ENCODE data around the gene KLHL18. TPM values are rescaled to one million over a fixed set of nuclear protein-coding genes. Genes with fewer than 3 reads are reported as not detected.

The KLHL18 gene
- total RNA-seq, 2 experiments from 2014 or later, result 13.1 to 28.6 TPM

GRCh38 chr3:47340866-47341265 is 58.1 kb downstream of the KLHL18 start:
- TF ChIP-seq EZH2phosphoT487 (IDR thresholded peaks at IDR 0.05; ENCODE audit: borderline replicate concordance, low read depth, low read length), result no peak
- no peak for TF ChIP-seq CTCF (conservative IDR thresholded peaks at IDR 0.05; ENCODE audit: low read length)
- intact Hi-C loops (cut with micrococcal nuclease; ENCODE audit: unreplicated experiment), result no loop called here
- Histone ChIP-seq H3K79me2 (ENCODE audit: insufficient read depth, low read depth, low read length) (no peaks in the 10 kb centered on the region), H3K9me2 (ENCODE audit: insufficient read depth, low read length) (no peaks in the 10 kb centered on the region), H2AFZ (ENCODE audit: low read length) (no peak overlapping the region), H3K4me1 (ENCODE audit: insufficient read depth, low read length, poor library complexity, severe bottlenecking) (peaks cover 3% of the 10 kb centered on the region), H3K4me3 (ENCODE audit: low read depth, low read length, poor library complexity, severe bottlenecking) (no peak overlapping the region), H3K9me3 (ENCODE audit: low read length) (no peaks in the 10 kb centered on the region), H3K36me3 (ENCODE audit: insufficient read depth, low read length) (peaks cover 90% of the 10 kb centered on the region), H3K4me2 (ENCODE audit: low read length) (no peak overlapping the region), H4K20me1 (ENCODE audit: insufficient read depth, low read length) (no peaks in the 10 kb centered on the region), H3K27ac (ENCODE audit: low read depth, low read length, poor library complexity, severe bottlenecking) (no peak overlapping the region)
- DNase-seq (ENCODE audit: low spot score), result no peak
- POLR2A ChIA-PET, result interaction anchor here (0.6 to 0.7 kb wide), 3 partner anchors 23 to 346 kb away, joined by 3 to 4 read pairs (median 3); no protein-coding TSS in a partner anchor
- no TSS peak for BruUV-seq (replicated peaks)
- CTCF ChIA-PET (ENCODE audit: unreplicated experiment), result no interaction called here

GRCh38 chr3:47342151-47342550 is 59.4 kb downstream of the KLHL18 start:
- no peak overlapping the region for H3K4me2 ChIP-seq (ENCODE audit: low read length)
- intact Hi-C loops (cut with micrococcal nuclease; ENCODE audit: unreplicated experiment), result no loop called here
- H2AFZ ChIP-seq (ENCODE audit: low read length), result no peak overlapping the region
- H3K36me3 ChIP-seq (ENCODE audit: insufficient read depth, low read length), result peaks cover 85% of the 10 kb centered on the region
- no peak for DNase-seq (ENCODE audit: low spot score)
- H4K20me1 ChIP-seq (ENCODE audit: insufficient read depth, low read length), result no peaks in the 10 kb centered on the region
- H3K27ac ChIP-seq (ENCODE audit: low read depth, low read length, poor library complexity, severe bottlenecking), result no peak overlapping the region
- no peak overlapping the region for H3K4me3 ChIP-seq (ENCODE audit: low read depth, low read length, poor library complexity, severe bottlenecking)
- no peaks in the 10 kb centered on the region for H3K79me2 ChIP-seq (ENCODE audit: insufficient read depth, low read depth, low read length)
- BruUV-seq (replicated peaks), result no TSS peak
- peaks cover 16% of the 10 kb centered on the region for H3K4me1 ChIP-seq (ENCODE audit: insufficient read depth, low read length, poor library complexity, severe bottlenecking)
- CTCF ChIA-PET (ENCODE audit: unreplicated experiment), result no interaction called here
- TF ChIP-seq EZH2phosphoT487 (IDR thresholded peaks at IDR 0.05; ENCODE audit: borderline replicate concordance, low read depth, low read length) (no peak), CTCF (conservative IDR thresholded peaks at IDR 0.05; ENCODE audit: low read length) (no peak)
- POLR2A ChIA-PET, result no interaction called here
- H3K9me3 ChIP-seq (ENCODE audit: low read length), result no peaks in the 10 kb centered on the region
- H3K9me2 ChIP-seq (ENCODE audit: insufficient read depth, low read length), result no peaks in the 10 kb centered on the region

- no peak overlapping the region for H3K27ac ChIP-seq (ENCODE audit: low read depth, low read length, poor library complexity, severe bottlenecking)
- peaks cover 79% of the 10 kb centered on the region for H3K36me3 ChIP-seq (ENCODE audit: insufficient read depth, low read length)
- POLR2A ChIA-PET, result no interaction called here
- intact Hi-C loops (cut with micrococcal nuclease; ENCODE audit: unreplicated experiment), result no loop called here
- no peaks in the 10 kb centered on the region for H3K79me2 ChIP-seq (ENCODE audit: insufficient read depth, low read depth, low read length)
- no peak overlapping the region for H3K4me3 ChIP-seq (ENCODE audit: low read depth, low read length, poor library complexity, severe bottlenecking)
- no TSS peak for BruUV-seq (replicated peaks)
- TF ChIP-seq EZH2phosphoT487 (IDR thresholded peaks at IDR 0.05; ENCODE audit: borderline replicate concordance, low read depth, low read length), result no peak
- TF ChIP-seq CTCF (conservative IDR thresholded peaks at IDR 0.05; ENCODE audit: low read length), result no peak
- CTCF ChIA-PET (ENCODE audit: unreplicated experiment), result no interaction called here
- H3K4me2 ChIP-seq (ENCODE audit: low read length), result no peak overlapping the region
- no peak for DNase-seq (ENCODE audit: low spot score)
- no peaks in the 10 kb centered on the region for H4K20me1 ChIP-seq (ENCODE audit: insufficient read depth, low read length)
- peaks cover 21% of the 10 kb centered on the region for H3K4me1 ChIP-seq (ENCODE audit: insufficient read depth, low read length, poor library complexity, severe bottlenecking)
- no peaks in the 10 kb centered on the region for H3K9me2 ChIP-seq (ENCODE audit: insufficient read depth, low read length)
- H3K9me3 ChIP-seq (ENCODE audit: low read length), result no peaks in the 10 kb centered on the region
- H2AFZ ChIP-seq (ENCODE audit: low read length), result no peak overlapping the region
Observed at GRCh38 chr3:47342812-47343211, 60.1 kb downstream of the KLHL18 start.

Measured in OCI-LY7 (cell line).